Measurements from ENCODE around the gene NDUFA11. TPM values are rescaled to one million over a fixed set of nuclear protein-coding genes. Genes with fewer than 3 reads are reported as not detected.

Gene NDUFA11
- total and polyA plus RNA-seq, 2 donors (not counting 1 experiment from before 2014, with no cell fraction given) = 115 to 276 TPM

- Histone ChIP-seq H3K9me3 (ENCODE audit: control extremely low read depth in 1 of 3, control insufficient read depth in 2 of 3, insufficient read depth in 1 of 3, low read length in 2 of 3) (peaks cover 0 to 4% (median 0%) of the 10 kb centered on the region in 3 donors), H3K9ac (ENCODE audit: low read length) (no peak overlapping the region), H4K20me1 (ENCODE audit: control insufficient read depth, insufficient read depth, low read length, poor library complexity, severe bottlenecking) (peaks cover 48% of the 10 kb centered on the region), H3K4me2 (replicated peaks; ENCODE audit: low read depth, low read length, poor library complexity, severe bottlenecking) (no peak overlapping the region), H3K79me2 (ENCODE audit: control insufficient read depth, insufficient read depth, low read length) (peaks cover 30% of the 10 kb centered on the region), H3K27ac (ENCODE audit: low read length in 2 of 2) (no peak overlapping the region), H3K4me1 (ENCODE audit: control insufficient read depth in 2 of 2, insufficient read depth in 2 of 2, low read length in 2 of 2) (peaks cover under 1 to 3% of the 10 kb centered on the region in 2 donors), H3K4me3 (ENCODE audit: control extremely low read depth in 1 of 5, extremely low read depth in 1 of 5, insufficient read depth in 1 of 5, low read depth in 2 of 5, low read length in 4 of 5) (no peak overlapping the region), H2AFZ (ENCODE audit: insufficient read depth, low read depth, low read length, poor library complexity, severe bottlenecking) (no peak overlapping the region), H3K27me3 (replicated peaks in 1 of 4; ENCODE audit: control extremely low read depth in 1 of 4, control insufficient read depth in 3 of 4, insufficient read depth in 4 of 4, low read length in 3 of 4) (peaks cover 0 to under 1% (median 0%) of the 10 kb centered on the region in 4 experiments), H3K36me3 (replicated peaks in 1 of 2; ENCODE audit: control extremely low read depth in 1 of 2, control insufficient read depth in 1 of 2, extremely low read depth in 1 of 2, insufficient read depth in 2 of 2, low read length in 1 of 2) (peaks cover 0 to 13% of the 10 kb centered on the region in 2 experiments)
- WGBS (ENCODE audit: insufficient coverage) = 97% methylated on average over 28 of the region's 30 CpGs
- TF ChIP-seq, protein P1, sequence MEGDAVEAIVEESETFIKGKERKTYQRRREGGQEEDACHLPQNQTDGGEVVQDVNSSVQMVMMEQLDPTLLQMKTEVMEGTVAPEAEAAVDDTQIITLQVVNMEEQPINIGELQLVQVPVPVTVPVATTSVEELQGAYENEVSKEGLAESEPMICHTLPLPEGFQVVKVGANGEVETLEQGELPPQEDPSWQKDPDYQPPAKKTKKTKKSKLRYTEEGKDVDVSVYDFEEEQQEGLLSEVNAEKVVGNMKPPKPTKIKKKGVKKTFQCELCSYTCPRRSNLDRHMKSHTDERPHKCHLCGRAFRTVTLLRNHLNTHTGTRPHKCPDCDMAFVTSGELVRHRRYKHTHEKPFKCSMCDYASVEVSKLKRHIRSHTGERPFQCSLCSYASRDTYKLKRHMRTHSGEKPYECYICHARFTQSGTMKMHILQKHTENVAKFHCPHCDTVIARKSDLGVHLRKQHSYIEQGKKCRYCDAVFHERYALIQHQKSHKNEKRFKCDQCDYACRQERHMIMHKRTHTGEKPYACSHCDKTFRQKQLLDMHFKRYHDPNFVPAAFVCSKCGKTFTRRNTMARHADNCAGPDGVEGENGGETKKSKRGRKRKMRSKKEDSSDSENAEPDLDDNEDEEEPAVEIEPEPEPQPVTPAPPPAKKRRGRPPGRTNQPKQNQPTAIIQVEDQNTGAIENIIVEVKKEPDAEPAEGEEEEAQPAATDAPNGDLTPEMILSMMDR (IDR thresholded peaks at IDR 0.05) = no peak
- CTCF ChIA-PET = no interaction called here
- POLR2A ChIA-PET = no interaction called here
- DNase-seq = no peak
- Mint-ChIP-seq H3K27me3 (no peaks in the 10 kb centered on the region), H3K9me3 (ENCODE audit: insufficient read depth) (no peaks in the 10 kb centered on the region), H3K4me3 (no peak overlapping the region), H3K27ac (no peak overlapping the region), H3K4me1 (peaks cover 11% of the 10 kb centered on the region)
- intact Hi-C loops (cut with micrococcal nuclease) = no loop called here
- no peak for ATAC-seq (ENCODE audit: low read depth)
These were observed 6.2 kb downstream of the NDUFA11 start for GRCh38 chr19:5897189-5897969.

- H4K20me1 ChIP-seq (ENCODE audit: control insufficient read depth, insufficient read depth, low read length, poor library complexity, severe bottlenecking) = peaks cover 44% of the 10 kb centered on the region
- ChIA-PET CTCF (no interaction called here), POLR2A (interaction anchor here (0.6 kb wide), 1 partner anchor 810 kb away, joined by 3 read pairs; no protein-coding TSS in a partner anchor)
- ATAC-seq (ENCODE audit: low read depth) = no peak
- DNase-seq = no peak
- no peak overlapping the region for H3K4me2 ChIP-seq (replicated peaks; ENCODE audit: low read depth, low read length, poor library complexity, severe bottlenecking)
- intact Hi-C loops (cut with micrococcal nuclease) = no loop called here
- H3K4me3 ChIP-seq (ENCODE audit: control extremely low read depth in 1 of 5, extremely low read depth in 1 of 5, insufficient read depth in 1 of 5, low read depth in 2 of 5, low read length in 4 of 5) = no peak overlapping the region
- H3K36me3 ChIP-seq (replicated peaks in 1 of 2; ENCODE audit: control extremely low read depth in 1 of 2, control insufficient read depth in 1 of 2, extremely low read depth in 1 of 2, insufficient read depth in 2 of 2, low read length in 1 of 2) = peaks cover 0 to 13% of the 10 kb centered on the region in 2 experiments
- H3K4me3 Mint-ChIP-seq = no peak overlapping the region
- H3K27me3 Mint-ChIP-seq = no peaks in the 10 kb centered on the region
- no peaks in the 10 kb centered on the region for H3K9me3 Mint-ChIP-seq (ENCODE audit: insufficient read depth)
- peaks cover 0 to 5% (median 0%) of the 10 kb centered on the region in 3 donors for H3K9me3 ChIP-seq (ENCODE audit: control extremely low read depth in 1 of 3, control insufficient read depth in 2 of 3, insufficient read depth in 1 of 3, low read length in 2 of 3)
- H3K27me3 ChIP-seq (replicated peaks in 1 of 4; ENCODE audit: control extremely low read depth in 1 of 4, control insufficient read depth in 3 of 4, insufficient read depth in 4 of 4, low read length in 3 of 4) = peaks cover 0 to 9% (median 2%) of the 10 kb centered on the region in 4 experiments
- WGBS (ENCODE audit: insufficient coverage) = 95% methylated on average over 29 of the region's 29 CpGs
- no peak overlapping the region for H3K9ac ChIP-seq (ENCODE audit: low read length)
- no peak overlapping the region for H3K27ac ChIP-seq (ENCODE audit: low read length in 2 of 2)
- H3K4me1 Mint-ChIP-seq = peaks cover 11% of the 10 kb centered on the region
- H3K27ac Mint-ChIP-seq = no peak overlapping the region
- H3K79me2 ChIP-seq (ENCODE audit: control insufficient read depth, insufficient read depth, low read length) = peaks cover 23% of the 10 kb centered on the region
- H3K4me1 ChIP-seq (ENCODE audit: control insufficient read depth in 2 of 2, insufficient read depth in 2 of 2, low read length in 2 of 2) = peaks cover 0 to 4% of the 10 kb centered on the region in 2 donors
- TF ChIP-seq, protein P1 (IDR thresholded peaks at IDR 0.05) = no peak
- no peak for TF ChIP-seq EZH2 (IDR thresholded peaks at IDR 0.05; ENCODE audit: borderline replicate concordance, insufficient read depth, low read depth, low read length, poor library complexity, severe bottlenecking)
- no peak overlapping the region for H2AFZ ChIP-seq (ENCODE audit: insufficient read depth, low read depth, low read length, poor library complexity, severe bottlenecking)
These were observed 7.1 kb downstream of the NDUFA11 start for GRCh38 chr19:5896365-5897076.

Measured in B cell (primary cell).